ENCODE results near the gene GFPT2. TPM values are rescaled to one million over a fixed set of nuclear protein-coding genes. Genes with fewer than 3 reads are reported as not detected.
A peak's percentile ranks its signal among the peaks of the same experiment; 100 is the strongest.

Gene GFPT2
- total RNA-seq, 1 donor from 2014 or later = 0.68 TPM

GRCh38 chr5:180350711-180351465 is 2.2 kb downstream of the GFPT2 start:
- no peak for DNase-seq

GRCh38 chr5:180350296-180350695 is 2.8 kb downstream of the GFPT2 start:
- no peak for DNase-seq

- no peak for DNase-seq
Observed at GRCh38 chr5:180349391-180349790, 3.7 kb downstream of the GFPT2 start.

- DNase-seq = no peak
Observed at GRCh38 chr5:180348336-180348735, 4.8 kb downstream of the GFPT2 start.

GRCh38 chr5:180347702-180348101 is 5.4 kb downstream of the GFPT2 start:
- DNase-seq = no peak

GRCh38 chr5:180346358-180346757 is 6.8 kb downstream of the GFPT2 start:
- no peak for DNase-seq

- no peak for DNase-seq
Observed at GRCh38 chr5:180345781-180346180, 7.4 kb downstream of the GFPT2 start.

- DNase-seq = no peak
Observed at GRCh38 chr5:180345186-180345585, 8.0 kb downstream of the GFPT2 start.

GRCh38 chr5:180344696-180344999 is 8.5 kb downstream of the GFPT2 start:
- no peak for DNase-seq

GRCh38 chr5:180343831-180344695 is 9.1 kb downstream of the GFPT2 start:
- DNase-seq = no peak

- DNase-seq = no peak
Observed at GRCh38 chr5:180343110-180343830, 9.9 kb downstream of the GFPT2 start.

GRCh38 chr5:180341595-180341994 is 11.5 kb downstream of the GFPT2 start:
- no peak for DNase-seq

GRCh38 chr5:180340856-180341255 is 12.3 kb downstream of the GFPT2 start:
- DNase-seq = no peak

GRCh38 chr5:180339583-180340183 is 13.5 kb downstream of the GFPT2 start:
- no peak for DNase-seq

GRCh38 chr5:180338001-180338707 is 15.0 kb downstream of the GFPT2 start:
- DNase-seq = no peak

GRCh38 chr5:180336234-180337020 is 16.7 kb downstream of the GFPT2 start:
- no peak for DNase-seq

GRCh38 chr5:180335614-180336233 is 17.4 kb downstream of the GFPT2 start:
- DNase-seq = no peak

GRCh38 chr5:180334751-180335613 is 18.2 kb downstream of the GFPT2 start:
- DNase-seq = no peak

- DNase-seq = no peak
Observed at GRCh38 chr5:180334176-180334575, 19.0 kb downstream of the GFPT2 start.

- peak; percentile 24 for DNase-seq
Observed at GRCh38 chr5:180333661-180334060, 19.5 kb downstream of the GFPT2 start.

Measured in dermis blood vessel endothelial cell (primary cell).